GM23248 (cell line): ENCODE results near the gene LRSAM1.

ENCODE experiments used
- EZH2 ChIP-seq: fragments of 200-600 bp; sonication (generic); IDR thresholded peaks from 2 replicates; pipeline ENCODE4 v1.6.1; 2018; ENCODE audit warnings: antibody characterized with exemption, mild to moderate bottlenecking; ENCODE audit not compliant: insufficient read depth, poor library complexity, severe bottlenecking
- EZH2phosphoT487 ChIP-seq: fragments of 200-600 bp; sonication (generic); IDR thresholded peaks from 2 replicates; pipeline ENCODE4 v1.6.1; 2018; ENCODE audit warnings: antibody characterized with exemption, moderate library complexity, mild to moderate bottlenecking, low read depth; ENCODE audit not compliant: insufficient read depth

- no peak for TF ChIP-seq EZH2phosphoT487
- TF ChIP-seq EZH2, result no peak
Observed at GRCh38 chr9:127534931-127535330, 83.6 kb downstream of the LRSAM1 start.
